ENCODE measurements around the gene VIT.
"Not testable (repeated sequence)": the region's sequence is repeated elsewhere in the genome, so short reads cannot be mapped to it uniquely, and the experiment has no call there.

VIT gene

DNA sequence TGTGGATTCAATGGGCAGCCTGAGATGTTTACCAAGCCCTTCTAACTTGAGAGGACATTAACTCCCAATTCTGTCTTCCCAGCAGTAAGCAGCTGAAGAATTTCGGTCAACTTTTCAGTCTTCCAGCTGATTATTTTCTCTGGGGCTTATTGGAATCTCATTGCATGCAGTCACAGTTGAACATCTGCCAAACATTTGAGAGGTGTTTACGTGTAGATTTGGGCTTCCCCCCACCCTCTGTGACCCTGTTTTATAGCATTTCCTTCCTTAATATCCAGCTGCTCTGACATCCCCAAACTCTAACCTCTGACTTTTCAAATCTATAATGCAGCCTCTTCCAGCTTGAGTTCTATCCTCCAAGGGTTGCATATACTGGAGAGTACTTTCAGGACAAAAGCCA is 16.5 kb upstream of the VIT start:
- no peak for DNase-seq

DNA sequence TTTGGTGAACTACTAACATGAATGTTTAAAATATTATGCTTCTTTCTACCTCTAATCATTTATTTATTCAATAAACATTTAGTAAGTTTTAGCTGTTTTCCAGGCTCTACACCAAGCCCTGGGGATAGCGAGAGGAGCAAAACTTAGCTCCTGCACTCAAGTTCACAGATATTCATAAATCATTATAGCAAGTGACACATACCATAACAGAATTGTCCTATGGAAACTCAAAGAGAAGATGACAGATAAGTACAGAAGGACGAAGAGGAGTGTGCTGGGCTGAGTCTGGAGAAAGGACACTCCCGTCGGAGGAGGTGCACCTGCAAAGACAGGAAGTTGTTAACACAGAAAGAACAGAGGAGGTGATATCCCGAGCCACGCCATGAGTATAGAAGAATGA is 13.9 kb upstream of the VIT start:
- DNase-seq, result no peak

GRCh38 chr2:36683002-36683401 is 13.5 kb upstream of the VIT start:
- DNase-seq, result no peak

- DNase-seq, result not testable (repeated sequence)
Observed at GRCh38 chr2:36688291-36688690, 8.2 kb upstream of the VIT start.

GRCh38 chr2:36689013-36689412 is 7.5 kb upstream of the VIT start:
- not testable (repeated sequence) for DNase-seq

GRCh38 chr2:36692121-36692520 is 4.4 kb upstream of the VIT start:
- DNase-seq, result no peak

GRCh38 chr2:36693825-36694224 is 2.7 kb upstream of the VIT start:
- DNase-seq, result no peak

DNA sequence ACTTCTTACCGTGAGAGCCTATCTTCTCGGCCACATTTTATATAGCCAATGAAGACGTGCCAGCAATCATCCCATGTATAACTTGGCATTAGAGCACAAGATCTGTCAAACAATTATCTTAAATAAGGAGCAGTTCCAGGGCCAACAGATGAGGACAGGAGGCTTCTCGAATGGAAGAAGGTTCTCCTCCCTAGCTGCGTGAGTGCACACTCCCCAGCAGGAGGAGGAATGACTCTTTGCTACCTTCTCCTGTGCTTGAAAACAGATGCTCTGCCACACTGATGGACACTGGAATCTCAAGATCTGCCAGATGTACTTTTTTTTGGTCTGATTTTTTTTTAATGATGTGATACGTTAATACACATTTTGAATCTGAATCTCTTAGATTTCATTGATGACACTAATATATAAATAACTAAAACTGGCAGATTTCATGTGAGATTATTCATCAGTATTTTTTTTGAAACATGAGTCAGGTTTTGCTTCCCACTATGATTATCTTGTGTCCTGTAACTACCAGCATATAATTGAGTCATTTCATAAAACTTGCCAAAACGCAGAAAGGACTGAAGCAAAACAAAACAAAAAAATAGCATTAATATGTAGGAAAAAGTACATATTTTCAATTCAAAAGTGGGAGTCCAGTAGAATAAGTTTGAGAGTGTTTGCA is 626 bp upstream of the VIT start:
- no peak for DNase-seq

DNA sequence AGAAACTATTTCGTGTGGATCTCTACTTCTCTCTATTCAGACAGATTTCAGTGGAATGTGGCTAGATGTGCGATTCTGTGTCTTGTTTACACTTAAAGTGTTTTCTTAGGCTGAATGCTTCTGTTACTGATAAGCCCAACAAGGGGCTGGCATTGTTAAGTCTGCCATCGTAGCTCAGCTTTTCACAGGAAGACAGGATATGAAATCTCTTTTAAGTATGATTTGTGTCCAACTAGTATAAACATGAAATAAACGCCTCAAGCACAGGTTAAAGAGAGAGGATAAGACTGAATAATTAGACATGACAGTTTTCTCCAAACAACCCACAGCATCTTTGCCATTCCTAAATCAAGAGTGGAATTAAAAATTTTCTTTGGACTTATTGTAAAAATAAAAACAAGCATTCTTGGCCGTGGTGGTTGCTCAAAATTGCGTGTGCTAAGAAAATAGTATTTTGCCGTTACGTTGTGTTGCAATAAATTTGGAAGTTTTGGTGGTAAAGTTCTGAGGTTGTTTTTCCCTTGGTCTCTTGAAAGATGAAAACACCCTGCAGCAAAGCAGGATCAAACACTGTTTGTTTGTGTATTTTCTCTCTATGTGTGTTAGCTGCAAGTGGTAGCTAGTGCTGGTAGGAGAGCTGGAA is 1.0 kb downstream of the VIT start:
- DNase-seq, result no peak

- no peak for DNase-seq
Observed at GRCh38 chr2:36698993-36699392, 2.5 kb downstream of the VIT start.

- no peak for DNase-seq
Observed at GRCh38 chr2:36700311-36700710, 3.8 kb downstream of the VIT start.

GRCh38 chr2:36701391-36701795 is 4.9 kb downstream of the VIT start:
- DNase-seq, result no peak

DNA sequence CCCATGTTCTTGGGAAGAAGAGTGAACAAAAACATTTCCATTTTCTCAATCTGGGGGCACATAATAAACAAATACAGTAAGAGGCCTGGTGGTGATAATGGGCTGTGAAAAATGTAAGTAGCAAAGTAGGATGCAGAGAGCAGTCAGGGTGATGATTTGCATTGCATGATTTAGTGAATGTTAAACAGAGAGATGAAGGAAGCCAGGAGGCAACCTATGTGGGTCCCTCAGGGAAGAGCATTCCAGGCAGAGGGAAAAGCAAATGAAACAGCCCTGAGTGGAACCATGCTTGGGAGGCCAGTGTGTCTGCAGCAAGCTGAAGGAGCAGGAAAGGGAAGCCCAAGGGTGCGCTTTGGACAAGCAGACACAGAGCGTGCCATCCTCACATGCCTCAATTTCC is 5.4 kb downstream of the VIT start:
- no peak for DNase-seq

GRCh38 chr2:36702781-36703180 is 6.3 kb downstream of the VIT start:
- DNase-seq, result no peak

DNA sequence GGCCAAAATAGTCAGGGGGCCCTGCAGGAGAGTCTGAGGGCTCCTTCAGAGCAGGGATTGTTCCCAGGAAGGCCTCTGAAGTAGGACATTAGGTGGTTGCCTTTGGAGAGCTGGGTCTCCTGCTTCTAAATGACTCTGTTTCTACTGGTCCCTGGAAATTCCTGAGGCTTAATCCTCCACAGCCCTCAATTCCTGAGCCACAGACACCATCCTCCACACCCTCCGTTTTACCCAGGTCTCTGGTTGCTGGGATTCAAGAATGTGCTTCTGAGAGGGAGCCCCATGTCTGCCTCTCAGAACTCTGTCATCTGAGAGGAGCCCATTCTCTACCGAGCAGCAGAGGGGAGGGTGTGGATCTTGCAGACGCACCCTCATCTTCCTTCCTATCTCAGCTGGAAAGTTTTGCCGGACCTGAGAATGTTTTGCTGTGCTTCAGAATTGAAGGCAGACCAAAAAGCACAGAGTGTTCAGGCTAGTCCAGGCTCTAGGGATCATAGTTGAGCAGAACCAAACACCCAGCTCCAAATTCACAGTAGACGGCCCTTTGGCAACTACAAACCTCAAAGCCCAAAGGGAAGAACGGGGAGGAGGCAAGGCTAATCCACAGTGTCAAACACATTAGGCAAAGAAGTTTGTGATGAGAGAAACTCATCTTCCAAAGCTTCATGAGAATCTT is 8.1 kb downstream of the VIT start:
- DNase-seq, result no peak

DNA sequence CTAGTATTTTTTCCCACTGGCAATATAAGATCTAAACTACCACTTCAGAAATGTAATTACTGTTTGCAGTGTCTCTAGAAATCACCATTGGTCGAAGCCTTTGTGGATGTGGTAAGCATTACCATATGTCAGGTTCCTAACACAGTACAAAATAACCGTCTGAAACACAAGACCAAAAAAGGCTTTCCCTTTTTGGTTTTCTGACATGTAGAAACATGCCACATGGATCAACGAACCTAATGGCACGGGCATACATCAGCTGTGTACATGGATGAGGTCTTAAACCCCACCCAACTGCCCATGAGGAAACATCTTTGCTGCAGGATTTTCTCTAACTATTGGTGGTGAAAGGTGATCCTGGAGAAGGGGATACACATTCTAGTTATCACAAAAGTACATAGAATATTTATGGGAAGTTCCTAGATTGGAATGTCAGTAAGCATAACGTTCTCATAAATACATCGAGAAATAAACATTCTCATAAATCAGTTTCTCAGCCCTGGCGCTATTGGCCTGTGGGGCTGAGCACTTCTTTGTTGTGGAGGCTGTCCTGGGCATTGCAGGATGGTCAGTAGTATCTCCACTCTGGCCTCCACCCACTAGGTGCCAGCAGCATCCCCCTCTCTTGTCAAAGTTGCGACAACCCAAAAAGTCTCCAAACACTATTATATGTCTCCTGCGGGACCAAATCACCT is 9.0 kb downstream of the VIT start:
- no peak for DNase-seq

- DNase-seq, result no peak
Observed at GRCh38 chr2:36706021-36706876, 9.7 kb downstream of the VIT start.

DNA sequence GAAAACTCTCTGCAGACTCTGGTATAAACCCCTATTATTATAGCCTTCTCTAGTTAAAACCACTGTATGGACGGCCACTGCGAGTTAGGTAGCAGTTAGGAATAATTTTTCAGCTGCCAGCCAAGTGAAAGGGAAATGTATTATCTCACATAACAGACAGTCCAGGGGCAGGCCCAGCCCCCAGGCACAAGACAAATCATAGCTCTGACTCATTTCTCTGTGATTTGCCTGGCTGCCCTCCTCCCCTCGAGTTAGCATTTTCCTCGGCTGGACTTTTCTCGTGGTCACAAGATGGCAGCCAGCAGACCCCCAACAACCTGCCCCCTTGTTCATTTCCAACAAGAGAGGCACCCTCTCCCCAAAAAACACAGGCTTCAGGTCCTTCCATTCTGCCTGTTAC is 10.5 kb downstream of the VIT start:
- no peak for DNase-seq

- DNase-seq, result no peak
Observed at GRCh38 chr2:36708041-36708741, 11.7 kb downstream of the VIT start.

GRCh38 chr2:36710858-36711515 is 14.5 kb downstream of the VIT start:
- DNase-seq, result no peak

DNA sequence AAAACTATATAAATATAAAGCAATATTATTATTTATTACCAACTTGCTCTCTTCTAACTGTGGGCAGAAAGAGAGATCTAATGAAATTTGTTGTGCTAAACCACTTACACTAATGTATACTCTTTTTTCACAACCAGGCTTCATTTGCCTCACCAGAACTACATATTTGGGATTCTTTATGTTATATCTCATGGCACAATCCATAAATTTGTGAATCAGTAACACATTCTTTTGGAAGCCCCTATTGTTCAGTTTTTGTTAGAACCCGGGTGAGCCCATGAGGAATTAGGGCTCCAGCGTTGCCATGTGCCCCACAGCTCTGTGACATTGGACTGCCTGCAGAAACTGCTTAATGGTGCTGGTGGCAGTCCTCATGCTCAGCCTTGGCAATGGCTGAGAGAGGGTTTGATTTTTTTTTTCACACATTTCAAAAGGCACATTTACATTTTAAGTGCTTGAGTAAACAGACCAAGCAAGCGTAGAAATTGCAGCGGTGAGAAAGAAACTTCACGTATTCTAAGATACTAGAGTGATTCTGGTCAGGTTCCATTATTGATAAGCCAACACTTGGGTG is 15.3 kb downstream of the VIT start:
- no peak for DNase-seq

All from NCI-H1417 treated with DMSO at 0.1 percent for 48 hours (cell line).